Measurements from ENCODE around the gene ADGRB2.

- TF ChIP-seq EZH2 (IDR thresholded peaks at IDR 0.05; ENCODE audit: borderline replicate concordance, low read length) (no peak), CTCF (conservative IDR thresholded peaks at IDR 0.05 in 1 of 2, IDR thresholded peaks at IDR 0.05 in 1 of 2; ENCODE audit: extremely low read depth in 1 of 2, insufficient read depth in 1 of 2, low read depth in 1 of 2, low read length in 2 of 2) (no peak)
These were observed 6.9 kb downstream of the ADGRB2 start for GRCh38 chr1:31757204-31757679.

Data from mammary epithelial cell (primary cell).